HG02610 (cell line): Measurements from ENCODE around the gene SPINK8.
"Not testable (repeated sequence)": the region's sequence is repeated elsewhere in the genome, so short reads cannot be mapped to it uniquely, and the experiment has no call there.

Experiments used
- ATAC-seq: cut with Tn5 transposase; IDR thresholded peaks from one replicate; pipeline ENCODE4 v1.9.1; 2021; ENCODE audit warnings: mild to moderate bottlenecking, moderate library complexity; ENCODE audit not compliant: unreplicated experiment

The SPINK8 gene

GRCh38 chr3:48333346-48334245 is at the start of gene SPINK8:
Gene SPINK8 (minus strand): TSS chr3:48333661. CDS start chr3:48328341, 5,320 bp downstream.
- ATAC-seq, result not testable (repeated sequence)

- ATAC-seq, result no peak
These were observed 39.5 kb upstream of the SPINK8 start for GRCh38 chr3:48372862-48373435.

GRCh38 chr3:48372377-48372770 is 38.9 kb upstream of the SPINK8 start:
- ATAC-seq, result no peak

- no peak for ATAC-seq
These were observed 38.4 kb upstream of the SPINK8 start, which contains the start of gene FBXW12 for GRCh38 chr3:48371651-48372376. Gene FBXW12 (plus strand): TSS chr3:48372219. CDS start chr3:48372768, 549 bp downstream.

- ATAC-seq, result no peak
These were observed 36.9 kb upstream of the SPINK8 start for GRCh38 chr3:48370333-48370713.

- no peak for ATAC-seq
These were observed 36.4 kb upstream of the SPINK8 start for GRCh38 chr3:48369693-48370332.

GRCh38 chr3:48367201-48367600 is 33.7 kb upstream of the SPINK8 start:
- no peak for ATAC-seq

GRCh38 chr3:48364840-48365239 is 31.4 kb upstream of the SPINK8 start:
- no peak for ATAC-seq

- no peak for ATAC-seq
These were observed 28.5 kb upstream of the SPINK8 start for GRCh38 chr3:48361928-48362327.

GRCh38 chr3:48356419-48356818 is 23.0 kb upstream of the SPINK8 start:
- no peak for ATAC-seq

GRCh38 chr3:48353987-48354386 is 20.5 kb upstream of the SPINK8 start:
- ATAC-seq, result no peak

GRCh38 chr3:48352546-48352945 is 19.1 kb upstream of the SPINK8 start:
- no peak for ATAC-seq

- ATAC-seq, result no peak
These were observed 14.0 kb upstream of the SPINK8 start for GRCh38 chr3:48347500-48347899.

- ATAC-seq, result no peak
These were observed 12.6 kb upstream of the SPINK8 start for GRCh38 chr3:48345946-48346572.

GRCh38 chr3:48344867-48345507 is 11.5 kb upstream of the SPINK8 start:
- ATAC-seq, result no peak

- ATAC-seq, result no peak
These were observed 10.0 kb upstream of the SPINK8 start for GRCh38 chr3:48343432-48343831.

GRCh38 chr3:48338635-48339034 is 5.2 kb upstream of the SPINK8 start:
- ATAC-seq, result no peak

- ATAC-seq, result not testable (repeated sequence)
These were observed 4.1 kb upstream of the SPINK8 start for GRCh38 chr3:48337536-48337935.

GRCh38 chr3:48335286-48335685 is 1.8 kb upstream of the SPINK8 start:
- ATAC-seq, result not testable (repeated sequence)

- no peak for ATAC-seq
These were observed 1.1 kb upstream of the SPINK8 start for GRCh38 chr3:48334605-48335004.
